CD14-positive monocyte (primary cell): ENCODE results near the gene RAB3A. TPM values are rescaled to one million over a fixed set of nuclear protein-coding genes. Genes with fewer than 3 reads are reported as not detected.

Source experiments
- DNase-seq, 3 donors: peaks; one replicate each; pipeline ENCODE4 v3.0.0-alpha.2; 2011 to 2022
- H2AFZ ChIP-seq: 2 replicates; pipeline ENCODE4 v1.6.0; 2012; ENCODE audit warnings: mild to moderate bottlenecking, low read depth, low read length, inconsistent platforms; ENCODE audit not compliant: insufficient read depth, poor library complexity, severe bottlenecking
- H3K27ac ChIP-seq, 2 donors: 1 replicate in 1 of 2; 2 replicates in 1 of 2; pipeline ENCODE4 v1.5.1; 2012 to 2013; ENCODE audit warnings: low read length in 2 of 2, control low read depth in 1 of 2, inconsistent platforms in 1 of 2, low read depth in 1 of 2, mild to moderate bottlenecking in 1 of 2
- H3K27me3 ChIP-seq, 2 donors: one replicate each; pipeline versions ENCODE4 v1.6.0 to v1.6.1; 2011 to 2013; ENCODE audit warnings: low read length in 2 of 2; ENCODE audit not compliant: control insufficient read depth in 2 of 2, insufficient read depth in 2 of 2
- H3K36me3 ChIP-seq, 2 donors: replicated peaks in 1 of 2; 1 replicate in 1 of 2; 2 replicates in 1 of 2; pipeline versions ENCODE4 v1.5.1 to v1.6.1; 2012 to 2013; ENCODE audit warnings: low read length in 2 of 2, control low read depth in 1 of 2, inconsistent platforms in 1 of 2, mild to moderate bottlenecking in 1 of 2; ENCODE audit not compliant: insufficient read depth in 2 of 2, control insufficient read depth in 1 of 2
- H3K4me1 ChIP-seq, 2 donors: 1 replicate in 1 of 2; 2 replicates in 1 of 2; pipeline versions ENCODE4 v1.5.1 to v1.6.1; 2012 to 2013; ENCODE audit warnings: low read length in 2 of 2, control low read depth in 1 of 2, inconsistent platforms in 1 of 2, mild to moderate bottlenecking in 1 of 2, moderate library complexity in 1 of 2; ENCODE audit not compliant: insufficient read depth in 2 of 2, control insufficient read depth in 1 of 2
- H3K4me2 ChIP-seq: replicated peaks from 2 replicates; pipeline ENCODE3; 2012; ENCODE audit warnings: low read length, moderate library complexity, mild to moderate bottlenecking; ENCODE audit not compliant: poor library complexity, severe bottlenecking; ENCODE audit errors: extremely low read depth
- H3K4me3 ChIP-seq, 3 experiments: fragments of 200-600 bp in 1 of 3; sonication (generic) in 1 of 3; replicated peaks in 1 of 3; 1 replicate in 2 of 3; 2 replicates in 1 of 3; pipeline ENCODE4 v1.5.1; 2011 to 2013; ENCODE audit warnings: low read length in 3 of 3, mild to moderate bottlenecking in 3 of 3, control low read depth in 2 of 3, low read depth in 2 of 3, inconsistent platforms in 1 of 3, moderate library complexity in 1 of 3
- H3K79me2 ChIP-seq: 2 replicates; pipeline ENCODE4 v1.6.0; 2012; ENCODE audit warnings: mild to moderate bottlenecking, control low read depth, inconsistent platforms, low read length, moderate library complexity; ENCODE audit not compliant: insufficient read depth
- H3K9ac ChIP-seq: 2 replicates; pipeline ENCODE4 v1.6.0; 2017; ENCODE audit warnings: low read length, mild to moderate bottlenecking; ENCODE audit not compliant: insufficient read depth, poor library complexity, severe bottlenecking
- H3K9me3 ChIP-seq, 2 donors: replicated peaks in 1 of 2; 1 replicate in 1 of 2; 2 replicates in 1 of 2; pipeline versions ENCODE4 v1.5.1 to v1.6.1; 2012 to 2013; ENCODE audit warnings: low read length in 2 of 2, control low read depth in 1 of 2; ENCODE audit not compliant: control insufficient read depth in 1 of 2, insufficient read depth in 1 of 2
- H4K20me1 ChIP-seq: 2 replicates; pipeline ENCODE4 v1.6.0; 2012; ENCODE audit warnings: mild to moderate bottlenecking, low read length, control low read depth, moderate library complexity; ENCODE audit not compliant: insufficient read depth
- H3K27ac Mint-ChIP-seq, 7 donors: one replicate each; pipeline ENCODE4 v1.8.0; 2020; ENCODE audit warnings: mild to moderate bottlenecking in 7 of 7, mixed read lengths in 7 of 7, moderate library complexity in 6 of 7, inconsistent platforms in 2 of 7
- H3K27me3 Mint-ChIP-seq, 3 donors: one replicate each; pipeline ENCODE4 v1.8.0; 2021 to 2022; ENCODE audit warnings: low read depth in 3 of 3, mild to moderate bottlenecking in 3 of 3, mixed read lengths in 3 of 3, moderate library complexity in 3 of 3, inconsistent platforms in 1 of 3
- H3K36me3 Mint-ChIP-seq, 2 donors: one replicate each; pipeline ENCODE4 v1.8.0; 2020; ENCODE audit warnings: mixed read lengths in 2 of 2, inconsistent platforms in 1 of 2, mild to moderate bottlenecking in 1 of 2
- H3K4me1 Mint-ChIP-seq: one replicate; pipeline ENCODE4 v1.8.0; 2020; ENCODE audit warnings: mild to moderate bottlenecking, mixed read lengths
- H3K4me3 Mint-ChIP-seq, 2 donors: one replicate each; pipeline ENCODE4 v1.8.0; 2020; ENCODE audit warnings: mild to moderate bottlenecking in 2 of 2, mixed read lengths in 2 of 2, moderate library complexity in 1 of 2
- H3K9me3 Mint-ChIP-seq, 7 donors: one replicate each; pipeline ENCODE4 v1.8.0; 2020 to 2022; ENCODE audit warnings: mixed read lengths in 7 of 7, mild to moderate bottlenecking in 6 of 7, moderate library complexity in 6 of 7, inconsistent platforms in 2 of 7
- WGBS: methylation state at CpG from one replicate; pipeline ENCODE4 v1.1.5; 2013; ENCODE audit warnings: missing lambda C conversion rate; ENCODE audit not compliant: insufficient coverage; 5-methylcytosine and 5-hydroxymethylcytosine counted together
- intact Hi-C, 2 donors: fragments of 100-400 bp; cut with micrococcal nuclease; formaldehyde crosslinking; loops; one replicate each; pipeline versions ENCODE4 v1.15.0 to v1.15.1; 2023
- polyA plus RNA-seq, 3 donors: library from polyadenylated mRNA; depleted of rRNA in 1 of 3; unstranded in 2 of 3; stranded (reverse) in 1 of 3; fragments of 300-500 nt in 2 of 3; fragments of >200 nt in 1 of 3; fragmentation: Illumina TruSeq in 2 of 3; gene quantifications; 1 replicate in 2 of 3; 2 replicates in 1 of 3; pipeline ENCODE4 v1.2.3, GENCODE V29; 2012 to 2021
- TF ChIP-seq, protein P1 (sequence below): fragments of 200-600 bp; IDR thresholded peaks from one replicate; pipeline ENCODE4 v1.8.0; 2022; ENCODE audit warnings: antibody characterized with exemption, mild to moderate bottlenecking

Gene RAB3A
- polyA plus RNA-seq, 3 donors: 0.55 to 8.7 (median 0.56) TPM

DNA sequence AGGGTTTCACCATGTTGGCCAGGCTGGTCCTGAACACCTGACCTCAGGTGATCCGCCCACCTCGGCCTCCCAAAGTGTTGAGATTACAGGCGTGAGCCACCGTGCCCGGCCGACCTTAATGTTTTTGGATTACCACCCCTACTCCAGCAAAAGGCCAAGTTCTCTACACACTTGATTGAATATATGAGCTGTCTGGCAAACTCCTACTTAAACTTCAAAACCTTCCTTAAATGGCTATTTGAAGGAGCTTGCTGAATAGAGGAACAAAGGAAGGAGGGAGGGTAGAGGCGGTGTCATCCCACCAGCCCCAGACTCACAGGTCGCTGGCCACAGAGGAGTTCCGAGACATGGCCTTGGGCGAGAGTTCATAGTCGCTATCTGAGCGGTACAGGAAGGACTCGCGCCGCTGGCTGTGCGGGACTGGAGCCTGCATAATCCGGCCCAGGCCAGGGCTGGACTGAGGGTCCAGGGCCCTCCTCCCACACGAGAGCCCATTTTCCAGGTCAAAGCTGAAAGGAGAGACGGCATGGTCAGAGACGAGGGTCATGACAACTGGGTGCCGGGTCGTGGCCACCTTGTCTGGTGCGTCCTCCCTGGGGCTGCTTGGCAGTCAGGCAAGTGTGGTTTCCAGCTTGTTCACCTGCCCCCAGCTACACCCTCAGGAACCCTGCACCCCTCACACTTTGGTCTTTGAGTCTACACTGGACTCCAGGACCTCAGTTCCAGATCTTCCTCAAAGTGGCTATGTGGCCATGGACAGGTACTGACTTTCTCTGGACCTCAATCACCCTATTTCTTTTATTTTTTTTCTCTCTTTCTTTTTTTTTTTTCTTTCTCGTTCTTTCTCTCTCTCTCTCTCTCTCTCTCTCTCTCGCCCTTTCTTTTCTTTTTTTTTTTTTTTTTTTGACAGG lies 18.2 kb upstream of the RAB3A start:
- no peak overlapping the region for H3K4me2 ChIP-seq
- no peak overlapping the region for H3K27ac Mint-ChIP-seq
- H3K27ac ChIP-seq: no peak overlapping the region
- peaks cover 18 to 40% of the 10 kb centered on the region in 2 donors for H3K27me3 ChIP-seq
- peaks cover 0 to 13% (median 10%) of the 10 kb centered on the region in 7 donors for H3K9me3 Mint-ChIP-seq
- peak overlapping the region in 1 of 2 donors; percentile 59 for H3K4me3 Mint-ChIP-seq
- H3K4me1 ChIP-seq: peaks cover 14 to 22% of the 10 kb centered on the region in 2 donors
- intact Hi-C loops: no loop called here
- WGBS: 90% methylated on average over 18 of the region's 25 CpGs
- no peak for DNase-seq
- H3K27me3 Mint-ChIP-seq: peaks cover 47 to 67% (median 58%) of the 10 kb centered on the region in 3 donors
- H3K4me3 ChIP-seq: no peak overlapping the region
- TF ChIP-seq, protein P1, sequence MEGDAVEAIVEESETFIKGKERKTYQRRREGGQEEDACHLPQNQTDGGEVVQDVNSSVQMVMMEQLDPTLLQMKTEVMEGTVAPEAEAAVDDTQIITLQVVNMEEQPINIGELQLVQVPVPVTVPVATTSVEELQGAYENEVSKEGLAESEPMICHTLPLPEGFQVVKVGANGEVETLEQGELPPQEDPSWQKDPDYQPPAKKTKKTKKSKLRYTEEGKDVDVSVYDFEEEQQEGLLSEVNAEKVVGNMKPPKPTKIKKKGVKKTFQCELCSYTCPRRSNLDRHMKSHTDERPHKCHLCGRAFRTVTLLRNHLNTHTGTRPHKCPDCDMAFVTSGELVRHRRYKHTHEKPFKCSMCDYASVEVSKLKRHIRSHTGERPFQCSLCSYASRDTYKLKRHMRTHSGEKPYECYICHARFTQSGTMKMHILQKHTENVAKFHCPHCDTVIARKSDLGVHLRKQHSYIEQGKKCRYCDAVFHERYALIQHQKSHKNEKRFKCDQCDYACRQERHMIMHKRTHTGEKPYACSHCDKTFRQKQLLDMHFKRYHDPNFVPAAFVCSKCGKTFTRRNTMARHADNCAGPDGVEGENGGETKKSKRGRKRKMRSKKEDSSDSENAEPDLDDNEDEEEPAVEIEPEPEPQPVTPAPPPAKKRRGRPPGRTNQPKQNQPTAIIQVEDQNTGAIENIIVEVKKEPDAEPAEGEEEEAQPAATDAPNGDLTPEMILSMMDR: no peak
- H3K9ac ChIP-seq: no peak overlapping the region
- H3K79me2 ChIP-seq: no peaks in the 10 kb centered on the region
- no peaks in the 10 kb centered on the region for H3K36me3 ChIP-seq
- peaks cover 0 to 4% of the 10 kb centered on the region in 2 donors for H3K36me3 Mint-ChIP-seq
- H2AFZ ChIP-seq: no peak overlapping the region
- peaks cover 4% of the 10 kb centered on the region in 2 donors for H3K9me3 ChIP-seq
- peaks cover 23% of the 10 kb centered on the region for H3K4me1 Mint-ChIP-seq
- H4K20me1 ChIP-seq: no peaks in the 10 kb centered on the region

DNA sequence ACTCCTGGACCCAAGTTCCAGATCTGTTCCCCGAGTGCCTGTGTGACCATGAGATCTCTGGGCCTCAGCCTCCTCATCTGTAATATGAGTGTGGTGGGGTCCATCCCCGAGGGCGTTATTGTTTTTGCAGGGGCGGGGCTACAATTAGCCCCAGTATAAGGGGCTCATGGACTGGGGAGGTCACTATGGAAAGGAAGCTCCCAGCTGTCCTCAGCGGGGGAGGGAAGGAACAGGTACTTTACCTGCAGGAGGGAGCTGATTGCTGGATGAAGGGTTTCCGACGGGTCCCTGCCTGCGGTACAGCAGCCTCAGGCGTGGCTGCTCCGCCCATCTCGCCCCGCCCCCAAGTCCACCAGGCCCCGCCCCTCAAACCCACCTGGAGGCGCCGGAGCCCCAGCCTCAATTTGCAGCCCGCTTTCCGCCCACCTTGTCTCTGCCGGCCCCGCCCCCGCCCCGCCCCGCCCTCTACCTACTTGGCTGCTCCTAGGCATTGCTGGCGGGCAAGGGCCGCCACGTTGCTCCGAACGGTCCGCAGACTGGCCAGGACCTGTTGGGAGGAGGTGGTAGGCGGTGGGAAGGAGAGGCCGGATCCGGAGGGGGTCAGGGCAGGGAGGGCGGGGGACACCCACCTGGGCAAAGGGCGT lies 16.9 kb upstream of the RAB3A start:
- WGBS: 31% methylated on average over 6 of the region's 33 CpGs
- H3K9ac ChIP-seq: no peak overlapping the region
- H3K4me1 ChIP-seq: peaks cover 14 to 22% of the 10 kb centered on the region in 2 donors
- TF ChIP-seq, protein P1: no peak
- no peak overlapping the region for H3K4me2 ChIP-seq
- H2AFZ ChIP-seq: no peak overlapping the region
- H3K27ac ChIP-seq: no peak overlapping the region
- H3K9me3 ChIP-seq: peaks cover 2 to 4% of the 10 kb centered on the region in 2 donors
- H3K36me3 ChIP-seq: no peaks in the 10 kb centered on the region
- H3K4me3 Mint-ChIP-seq: peak overlapping the region in 1 of 2 donors; percentile 63
- peaks cover 9 to 28% of the 10 kb centered on the region in 2 donors for H3K27me3 ChIP-seq
- intact Hi-C loops: no loop called here
- H3K79me2 ChIP-seq: no peaks in the 10 kb centered on the region
- H3K4me1 Mint-ChIP-seq: peaks cover 21% of the 10 kb centered on the region
- peaks cover 0 to 4% of the 10 kb centered on the region in 2 donors for H3K36me3 Mint-ChIP-seq
- peak overlapping the region in 2 of 7 donors; percentile 43 to 68 for H3K27ac Mint-ChIP-seq
- peaks cover 37 to 54% (median 51%) of the 10 kb centered on the region in 3 donors for H3K27me3 Mint-ChIP-seq
- DNase-seq: no peak
- no peaks in the 10 kb centered on the region for H4K20me1 ChIP-seq
- H3K9me3 Mint-ChIP-seq: peaks cover 0 to 13% (median 7%) of the 10 kb centered on the region in 7 donors
- H3K4me3 ChIP-seq: no peak overlapping the region
